Left lung (tissue), 10 donors: ENCODE data around the gene TNS3. TPM values are rescaled to one million over a fixed set of nuclear protein-coding genes. Genes with fewer than 3 reads are reported as not detected.
"Not testable (repeated sequence)": the region's sequence is repeated elsewhere in the genome, so short reads cannot be mapped to it uniquely, and the experiment has no call there.

Source experiments
- ATAC-seq: fragments of 200-7000 bp; cut with Tn5 transposase; one replicate; pipeline ENCODE4 v1.9.1; 2020; ENCODE audit warnings: moderate library complexity
- DNase-seq, 4 donors: peaks; one replicate each; pipeline ENCODE4 v3.0.0-alpha.2; 2013 to 2020
- H3K27ac ChIP-seq, 2 donors: fragments of 200-600 bp; sonication (generic) in 1 of 2; one replicate each; pipeline versions ENCODE4 v1.5.0 to v1.8.0; 2020 to 2021
- H3K27me3 ChIP-seq, 2 donors: fragments of 200-600 bp; sonication (generic) in 1 of 2; one replicate each; pipeline versions ENCODE4 v1.5.0 to v1.8.0; 2020 to 2021
- H3K36me3 ChIP-seq, 2 donors: fragments of 200-600 bp; sonication (generic) in 1 of 2; one replicate each; pipeline versions ENCODE4 v1.5.0 to v1.8.0; 2020 to 2021
- H3K4me1 ChIP-seq, 2 donors: fragments of 200-600 bp; one replicate each; pipeline ENCODE4 v1.8.0; 2021
- H3K4me3 ChIP-seq, 2 donors: fragments of 200-600 bp; sonication (generic) in 1 of 2; one replicate each; pipeline versions ENCODE4 v1.5.0 to v1.8.0; 2020 to 2021; ENCODE audit warnings: mild to moderate bottlenecking in 1 of 2
- H3K9me3 ChIP-seq, 2 donors: fragments of 200-600 bp; sonication (generic) in 1 of 2; one replicate each; pipeline versions ENCODE4 v1.5.0 to v1.8.0; 2020 to 2021
- CTCF ChIP-seq, 2 donors: fragments of 200-600 bp; sonication (generic) in 1 of 2; IDR thresholded peaks; one replicate each; pipeline versions ENCODE4 v1.5.0 to v1.8.0; 2021; ENCODE audit warnings: antibody characterized with exemption in 2 of 2
- intact Hi-C, 2 donors: fragments of 100-400 bp; cut with DNase I; formaldehyde crosslinking; loops; one replicate each; pipeline versions ENCODE4 v1.11.2 to v1.14.2; 2022
- polyA plus RNA-seq, 6 donors: library from polyadenylated mRNA; unstranded; fragments of 120-200 nt; gene quantifications; one replicate each; pipeline ENCODE4 v1.2.1, GENCODE V29; 2013; ENCODE audit not compliant: insufficient read length in 6 of 6
- total RNA-seq, 2 donors: library from RNA; stranded (reverse); fragmentation: NEBNext Ultra II Directional; extraction: Animal tissue kit (Norgen Biotek cat#: 25700); gene quantifications; one replicate each; pipeline ENCODE4 v1.2.1, GENCODE V29; 2021
- donor health status: DM: no; HTN: yes; CAD: no.
- donor health status: DM: no; HTN: no; CAD: no.

Gene TNS3
- total and polyA plus RNA-seq, 8 donors: 86.3 to 151 (median 97.8) TPM

GRCh38 chr7:47588704-47589225 lies 6.9 kb upstream of the TNS3 start:
- no peak for TF ChIP-seq CTCF (IDR thresholded peaks at IDR 0.05)
- DNase-seq: no peak
- no peaks in the 10 kb centered on the region for H3K36me3 ChIP-seq
- H3K27ac ChIP-seq: no peak overlapping the region
- no peak overlapping the region for H3K4me3 ChIP-seq
- H3K9me3 ChIP-seq: no peaks in the 10 kb centered on the region
- no peak for ATAC-seq
- no peaks in the 10 kb centered on the region for H3K27me3 ChIP-seq
- H3K4me1 ChIP-seq: peaks cover 10 to 46% of the 10 kb centered on the region in 2 donors
- intact Hi-C loops: no loop called here

- intact Hi-C loops: no loop called here
- Histone ChIP-seq H3K9me3 (no peaks in the 10 kb centered on the region), H3K27me3 (peaks cover 0 to 3% of the 10 kb centered on the region in 2 donors), H3K27ac (no peak overlapping the region), H3K36me3 (no peaks in the 10 kb centered on the region), H3K4me3 (no peak overlapping the region), H3K4me1 (peaks cover 10 to 53% of the 10 kb centered on the region in 2 donors)
- ATAC-seq: no peak
- TF ChIP-seq CTCF (IDR thresholded peaks at IDR 0.05): no peak
- DNase-seq: no peak
These were observed 6.1 kb upstream of the TNS3 start for GRCh38 chr7:47587976-47588375.

- DNase-seq (peak in 2 of 4 donors; percentile 77 to 89), ATAC-seq (peak; percentile 83)
- Histone ChIP-seq H3K4me3 (no peak overlapping the region), H3K4me1 (peaks cover 10 to 59% of the 10 kb centered on the region in 2 donors), H3K27ac (no peak overlapping the region), H3K9me3 (no peaks in the 10 kb centered on the region), H3K36me3 (no peaks in the 10 kb centered on the region), H3K27me3 (peaks cover 0 to 8% of the 10 kb centered on the region in 2 donors)
- intact Hi-C loops: no loop called here
- TF ChIP-seq CTCF (IDR thresholded peaks at IDR 0.05): no peak
These were observed 5.4 kb upstream of the TNS3 start for GRCh38 chr7:47587351-47587750.

- H3K27me3 ChIP-seq: peaks cover 0 to 12% of the 10 kb centered on the region in 2 donors
- no peak overlapping the region for H3K27ac ChIP-seq
- H3K4me3 ChIP-seq: no peak overlapping the region
- H3K4me1 ChIP-seq: peaks cover 10 to 61% of the 10 kb centered on the region in 2 donors
- no peaks in the 10 kb centered on the region for H3K36me3 ChIP-seq
- ATAC-seq (no peak), DNase-seq (no peak)
- TF ChIP-seq CTCF (IDR thresholded peaks at IDR 0.05): no peak
- no peaks in the 10 kb centered on the region for H3K9me3 ChIP-seq
- intact Hi-C loops: no loop called here
These were observed 5.0 kb upstream of the TNS3 start for GRCh38 chr7:47586925-47587324.

- H3K27ac ChIP-seq, H3K36me3 ChIP-seq, intact Hi-C loops, ATAC-seq, H3K9me3 ChIP-seq, DNase-seq, H3K4me3 ChIP-seq: not testable (repeated sequence)
- Histone ChIP-seq H3K4me1 (peaks cover 10 to 61% of the 10 kb centered on the region in 2 donors), H3K27me3 (peaks cover 0 to 20% of the 10 kb centered on the region in 2 donors)
These were observed 4.3 kb upstream of the TNS3 start for GRCh38 chr7:47586161-47586670.

- no peak overlapping the region for H3K4me3 ChIP-seq
- ATAC-seq (no peak), DNase-seq (no peak)
- intact Hi-C loops: no loop called here
- no peaks in the 10 kb centered on the region for H3K9me3 ChIP-seq
- H3K36me3 ChIP-seq: no peaks in the 10 kb centered on the region
- H3K27me3 ChIP-seq: peaks cover 0 to 26% of the 10 kb centered on the region in 2 donors
- no peak for TF ChIP-seq CTCF (IDR thresholded peaks at IDR 0.05)
- H3K4me1 ChIP-seq: peaks cover 20 to 76% of the 10 kb centered on the region in 2 donors
- no peak overlapping the region for H3K27ac ChIP-seq
These were observed 2.6 kb upstream of the TNS3 start for GRCh38 chr7:47584536-47584895.
